Fibroblast of the aortic adventitia (primary cell): Measurements from ENCODE around the gene MROH7. TPM values are rescaled to one million over a fixed set of nuclear protein-coding genes. Genes with fewer than 3 reads are reported as not detected.

Experiments
- DNase-seq: peaks from one replicate; pipeline ENCODE4 v3.0.0-alpha.2; 2010; ENCODE audit warnings: low read depth
- H3K4me3 ChIP-seq: 2 replicates; pipeline ENCODE4 v1.5.1; 2011; ENCODE audit warnings: low read depth, mild to moderate bottlenecking, control low read depth, low read length, moderate library complexity
- total RNA-seq: library from RNA; depleted of rRNA; stranded (reverse); fragments of >200 nt; gene quantifications from 2 replicates; pipeline ENCODE4 v1.2.3, GENCODE V29; 2012; ENCODE audit warnings: low replicate concordance
- TF ChIP-seq, protein P1 (sequence below): IDR thresholded peaks from 2 replicates; pipeline ENCODE4 v1.5.1; 2011; ENCODE audit warnings: mild to moderate bottlenecking, low read length, control low read depth, inconsistent platforms; ENCODE audit not compliant: insufficient read depth

MROH7 gene
- total RNA-seq, 1 donor = 0.27 TPM

DNA sequence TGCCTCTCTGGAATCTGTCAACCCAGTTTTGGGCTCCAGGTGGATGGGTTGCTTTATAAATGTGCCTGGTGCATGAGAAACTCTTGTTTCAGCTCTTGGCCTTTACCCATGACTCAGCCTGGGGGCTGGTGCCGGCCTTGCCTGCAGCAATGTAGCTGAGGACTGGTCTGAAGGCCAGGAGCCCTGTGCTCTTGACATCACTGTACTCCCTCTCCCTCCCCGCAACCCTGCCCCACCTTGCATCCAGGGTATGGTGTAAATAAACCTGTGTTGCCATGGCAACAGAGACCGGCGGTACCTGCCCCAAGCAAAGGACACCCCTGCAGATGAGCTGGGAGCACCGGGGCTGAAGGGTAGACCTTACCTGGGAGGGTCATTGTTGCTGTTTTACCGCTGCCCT lies 31.5 kb upstream of the MROH7 start:
- TF ChIP-seq, protein P1, sequence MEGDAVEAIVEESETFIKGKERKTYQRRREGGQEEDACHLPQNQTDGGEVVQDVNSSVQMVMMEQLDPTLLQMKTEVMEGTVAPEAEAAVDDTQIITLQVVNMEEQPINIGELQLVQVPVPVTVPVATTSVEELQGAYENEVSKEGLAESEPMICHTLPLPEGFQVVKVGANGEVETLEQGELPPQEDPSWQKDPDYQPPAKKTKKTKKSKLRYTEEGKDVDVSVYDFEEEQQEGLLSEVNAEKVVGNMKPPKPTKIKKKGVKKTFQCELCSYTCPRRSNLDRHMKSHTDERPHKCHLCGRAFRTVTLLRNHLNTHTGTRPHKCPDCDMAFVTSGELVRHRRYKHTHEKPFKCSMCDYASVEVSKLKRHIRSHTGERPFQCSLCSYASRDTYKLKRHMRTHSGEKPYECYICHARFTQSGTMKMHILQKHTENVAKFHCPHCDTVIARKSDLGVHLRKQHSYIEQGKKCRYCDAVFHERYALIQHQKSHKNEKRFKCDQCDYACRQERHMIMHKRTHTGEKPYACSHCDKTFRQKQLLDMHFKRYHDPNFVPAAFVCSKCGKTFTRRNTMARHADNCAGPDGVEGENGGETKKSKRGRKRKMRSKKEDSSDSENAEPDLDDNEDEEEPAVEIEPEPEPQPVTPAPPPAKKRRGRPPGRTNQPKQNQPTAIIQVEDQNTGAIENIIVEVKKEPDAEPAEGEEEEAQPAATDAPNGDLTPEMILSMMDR = no peak
- H3K4me3 ChIP-seq = no peak overlapping the region
- DNase-seq = no peak

DNA sequence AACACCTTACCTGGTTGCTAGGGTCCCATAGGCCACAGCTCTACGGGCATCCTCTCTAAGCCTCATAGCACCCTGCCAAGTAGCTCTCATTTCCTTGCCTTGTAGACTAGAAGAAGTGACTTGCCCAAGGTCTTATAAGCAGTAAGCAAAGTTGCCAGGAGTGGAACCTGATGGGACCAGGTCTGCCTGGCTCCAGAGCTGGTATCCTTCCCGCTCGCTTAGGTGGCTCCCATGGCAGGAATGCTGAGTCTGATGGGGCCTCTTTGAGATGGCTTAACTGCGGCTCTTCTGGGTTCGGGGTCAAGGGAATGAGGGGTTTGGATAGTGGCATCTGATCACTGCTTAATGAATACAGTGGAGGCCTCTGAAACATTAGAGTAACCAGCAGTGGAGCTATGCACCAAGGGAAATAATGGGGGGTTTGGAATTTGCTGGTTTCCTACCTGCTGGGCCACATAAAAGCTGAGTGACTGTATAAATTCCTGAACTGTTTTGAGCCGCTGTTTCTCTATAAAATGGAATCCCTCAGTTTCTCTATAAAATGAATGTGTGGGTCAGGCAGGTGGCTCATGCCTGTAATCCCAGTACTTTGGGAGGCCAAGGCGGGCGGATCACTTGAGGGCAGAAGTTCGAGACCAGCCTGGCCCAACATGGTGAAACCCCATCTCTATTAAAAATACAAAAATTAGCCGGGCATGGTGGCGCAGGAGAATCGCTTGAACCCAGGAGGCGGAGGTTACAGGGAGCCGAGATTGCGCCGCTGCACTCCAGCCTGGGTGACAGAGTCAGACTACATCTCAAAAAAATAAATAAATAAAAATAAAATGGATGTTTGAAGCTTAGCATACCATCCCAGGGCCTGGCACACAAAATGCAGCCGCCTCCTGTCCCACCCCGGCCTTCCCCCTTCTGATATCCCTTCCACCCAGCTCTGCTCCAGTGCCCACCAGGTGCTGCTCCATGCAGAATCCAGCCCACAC lies 30.7 kb upstream of the MROH7 start:
- TF ChIP-seq, protein P1 = no peak
- no peak overlapping the region for H3K4me3 ChIP-seq
- DNase-seq = no peak

DNA sequence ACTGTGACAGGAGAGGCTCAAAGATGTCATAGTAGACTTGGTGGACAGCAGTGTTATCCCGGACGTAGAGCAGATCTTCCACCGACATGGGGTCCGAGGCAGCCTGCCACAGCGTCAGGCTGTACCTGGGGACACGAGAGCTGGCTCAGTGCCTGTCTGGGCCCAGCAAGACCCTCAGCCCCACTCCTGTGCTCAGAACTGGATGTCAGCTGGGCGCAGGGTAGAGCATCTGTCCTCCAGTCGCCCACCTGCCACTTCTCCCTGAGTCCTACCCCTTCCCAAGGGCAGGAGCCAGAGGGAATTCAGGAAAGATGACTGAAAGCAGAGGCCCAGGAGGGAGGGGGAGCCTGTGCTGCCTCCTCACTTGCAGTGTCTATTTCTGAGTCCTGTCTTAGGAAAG lies 30.0 kb upstream of the MROH7 start:
- H3K4me3 ChIP-seq = no peak overlapping the region
- DNase-seq = no peak
- TF ChIP-seq, protein P1 = no peak

DNA sequence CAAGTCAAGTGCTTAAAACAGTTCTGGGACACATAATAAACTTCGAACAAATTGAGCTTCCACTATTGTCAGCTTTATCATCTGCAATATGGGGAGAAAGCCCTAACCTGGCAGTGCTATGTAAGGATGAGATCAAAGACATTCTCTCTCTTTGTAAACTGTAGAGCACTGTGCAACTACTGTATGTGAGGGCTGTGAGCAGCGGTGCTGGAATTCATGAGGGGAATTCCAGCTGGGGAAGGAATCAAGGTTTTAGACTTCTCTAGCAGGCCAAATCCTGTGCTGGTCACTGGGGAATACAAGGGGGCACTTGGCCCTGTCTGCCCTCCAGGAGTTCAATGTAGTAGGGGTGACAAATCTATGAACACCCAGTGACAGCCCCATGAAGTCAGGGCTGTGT lies 27.6 kb upstream of the MROH7 start:
- no peak overlapping the region for H3K4me3 ChIP-seq
- TF ChIP-seq, protein P1 = no peak
- no peak for DNase-seq

DNA sequence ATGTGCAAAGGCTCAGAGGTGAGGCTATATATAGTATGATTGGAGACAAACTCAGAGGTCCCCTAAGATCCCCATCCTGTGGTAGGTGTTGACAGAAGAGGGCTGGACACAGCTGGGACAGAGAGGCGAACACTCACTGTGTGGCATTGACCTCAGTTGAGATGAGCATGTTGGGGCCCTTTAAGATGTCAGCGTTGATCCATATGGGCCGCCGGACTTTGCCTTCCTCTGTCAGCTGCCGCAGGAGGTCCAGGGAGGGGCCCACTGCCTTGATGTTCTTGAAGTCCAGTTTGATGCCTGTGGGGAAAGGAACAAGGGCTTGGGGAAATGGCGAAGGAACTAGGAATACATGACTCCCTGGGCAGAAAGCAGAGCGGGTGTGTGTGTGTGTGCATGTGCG lies 27.0 kb upstream of the MROH7 start:
- TF ChIP-seq, protein P1 = no peak
- DNase-seq = no peak
- H3K4me3 ChIP-seq = no peak overlapping the region

DNA sequence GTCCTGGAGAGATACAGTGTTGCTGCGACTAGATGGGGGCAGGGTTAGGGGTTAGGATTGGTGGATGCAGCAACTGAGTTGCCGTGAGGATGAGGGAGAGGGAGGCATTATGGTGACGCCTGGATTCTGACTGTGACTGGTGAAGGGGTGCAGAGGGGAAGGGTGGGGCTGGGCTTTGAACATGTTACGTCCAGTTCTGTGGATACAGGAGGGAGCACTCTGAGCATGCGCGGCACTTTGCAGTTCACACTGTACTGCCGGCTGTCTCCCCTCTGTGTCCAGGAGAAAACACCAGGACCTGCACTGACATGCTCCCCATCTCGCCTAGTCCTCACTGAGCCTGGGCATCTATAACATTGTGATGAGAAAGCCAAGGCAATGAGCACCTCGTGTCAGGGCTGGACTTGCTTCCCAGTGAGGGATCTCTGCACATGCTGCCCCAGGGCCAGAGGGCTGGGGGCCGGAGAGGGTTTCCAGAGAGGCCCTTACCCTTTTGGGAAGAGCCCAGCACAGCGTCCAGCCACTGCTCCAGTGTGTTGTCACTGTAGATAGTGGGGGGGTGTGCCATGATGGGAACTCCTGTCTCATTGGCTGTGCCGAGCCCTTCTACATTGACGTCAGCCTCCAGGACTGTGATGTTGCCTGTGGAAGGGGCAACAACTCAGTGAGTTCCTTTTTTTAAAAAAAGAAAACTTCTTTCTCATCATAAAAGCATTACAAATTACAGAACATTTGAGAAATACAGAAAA lies 25.9 kb upstream of the MROH7 start:
- H3K4me3 ChIP-seq = no peak overlapping the region
- no peak for DNase-seq
- TF ChIP-seq, protein P1 = no peak
